SK-N-SH (cell line): ENCODE measurements around the gene RAD23B.

Source experiments
- CTCF ChIP-seq: fragments of 200-600 bp; sonication (generic); IDR thresholded peaks from 2 replicates; pipeline ENCODE4 v1.6.1; 2017; ENCODE audit warnings: antibody characterized with exemption, mild to moderate bottlenecking, moderate library complexity
- ELF1 ChIP-seq: IDR thresholded peaks from 2 replicates; pipeline ENCODE4 v1.4.0; 2012
- EP300 ChIP-seq, 2 experiments: IDR thresholded peaks; 2 replicates each; pipeline versions ENCODE4 v1.4.0 to v1.6.1; 2012; ENCODE audit warnings: borderline replicate concordance in 1 of 2, low read depth in 1 of 2, low read length in 1 of 2
- FOSL2 ChIP-seq: IDR thresholded peaks from 2 replicates; pipeline ENCODE4 v1.4.0; 2012; ENCODE audit warnings: low read depth, mild to moderate bottlenecking, moderate library complexity, borderline replicate concordance
- FOXJ3 ChIP-seq: sonication (generic); formaldehyde crosslinking; IDR thresholded peaks from 2 replicates; pipeline ENCODE4 v1.5.1; 2020; ENCODE audit warnings: mild to moderate bottlenecking, missing genetic modification reagents
- GATA2 ChIP-seq: sonication (generic); formaldehyde crosslinking; IDR thresholded peaks from 2 replicates; pipeline ENCODE4 v1.5.0; 2020; ENCODE audit warnings: mild to moderate bottlenecking, missing genetic modification reagents
- MAX ChIP-seq: IDR thresholded peaks from 2 replicates; pipeline ENCODE4 v1.4.0; 2012; ENCODE audit warnings: low read depth
- MEF2A ChIP-seq: IDR thresholded peaks from 2 replicates; pipeline ENCODE4 v1.4.0; 2012; ENCODE audit warnings: low read depth, borderline replicate concordance
- NRF1 ChIP-seq: IDR thresholded peaks from 2 replicates; pipeline ENCODE4 v1.6.1; 2012; ENCODE audit warnings: low read depth, mild to moderate bottlenecking, low read length
- POLR2AphosphoS5 ChIP-seq: IDR thresholded peaks from 2 replicates; pipeline ENCODE4 v1.6.1; 2012; ENCODE audit warnings: low read depth, low read length
- RCOR1 ChIP-seq: fragments of 150-350 bp; IDR thresholded peaks from 2 replicates; pipeline ENCODE4 v1.6.1; 2017; ENCODE audit warnings: antibody characterized with exemption, low read length
- REST ChIP-seq: IDR thresholded peaks from 2 replicates; pipeline ENCODE4 v1.6.1; 2012; ENCODE audit warnings: mild to moderate bottlenecking, low read depth, low read length, moderate library complexity
- RFX5 ChIP-seq: IDR thresholded peaks from 2 replicates; pipeline ENCODE4 v1.6.1; 2012; ENCODE audit warnings: mild to moderate bottlenecking, improper control_type of control experiment, low read length
- USF2 ChIP-seq: fragments of 150-350 bp; IDR thresholded peaks from 2 replicates; pipeline ENCODE4 v1.6.1; 2017; ENCODE audit warnings: antibody characterized with exemption, low read length, low read depth, borderline replicate concordance

- TF ChIP-seq ELF1 = no peak
- no peak for TF ChIP-seq MEF2A
- TF ChIP-seq CTCF = no peak
- no peak for TF ChIP-seq GATA2 (CRISPR knock-in tag)
- no peak for TF ChIP-seq RFX5
- no peak for TF ChIP-seq MAX
- no peak for TF ChIP-seq FOXJ3 (CRISPR knock-in tag)
- TF ChIP-seq REST = no peak
- no peak for TF ChIP-seq EP300 (IDR thresholded peaks at IDR 0.05; ENCODE audit: borderline replicate concordance in 1 of 2, low read depth in 1 of 2, low read length in 1 of 2)
- TF ChIP-seq USF2 = no peak
- TF ChIP-seq POLR2AphosphoS5 = no peak
- no peak for TF ChIP-seq NRF1
- TF ChIP-seq FOSL2 = no peak
- no peak for TF ChIP-seq RCOR1
These were observed 3.0 kb downstream of the RAD23B start for GRCh38 chr9:107286057-107286456.
